ENCODE measurements around the gene EHMT2.

Gene EHMT2

DNA sequence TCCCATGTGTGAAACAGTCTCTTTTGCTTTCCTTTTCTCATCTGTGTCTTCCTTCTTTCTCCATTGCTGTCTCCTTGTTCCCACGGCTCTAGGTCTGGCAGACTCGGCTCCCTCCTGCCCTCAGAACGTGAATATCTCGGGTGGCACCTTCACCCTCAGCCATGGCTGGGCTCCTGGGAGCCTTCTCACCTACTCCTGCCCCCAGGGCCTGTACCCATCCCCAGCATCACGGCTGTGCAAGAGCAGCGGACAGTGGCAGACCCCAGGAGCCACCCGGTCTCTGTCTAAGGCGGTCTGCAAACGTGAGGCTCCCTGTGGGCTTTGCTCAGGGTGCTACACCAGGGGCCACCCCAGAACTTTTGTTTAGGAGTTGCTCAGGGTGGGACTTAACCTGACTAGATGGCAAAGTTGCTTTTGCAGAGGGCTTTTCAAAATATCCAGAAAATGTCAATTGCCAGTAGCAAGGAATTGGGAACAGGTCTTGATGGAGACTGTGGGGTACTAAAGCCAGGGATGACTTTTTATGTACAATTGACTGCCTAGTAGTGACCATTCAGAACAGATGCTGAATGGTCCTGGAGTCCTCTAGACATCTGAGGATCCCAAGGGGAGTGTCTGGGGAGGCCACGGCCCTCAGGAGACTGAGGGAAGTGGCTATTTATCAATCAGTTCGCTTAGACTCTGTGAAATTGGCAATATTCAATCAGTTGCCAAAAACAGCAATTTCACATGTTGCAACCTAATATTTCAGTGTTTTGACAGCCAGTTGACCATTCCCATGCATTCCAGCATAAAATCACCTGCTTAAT, 30.6 kb upstream of the EHMT2 start:
- no peak for DNase-seq (ENCODE audit: low read depth)
- TF ChIP-seq, protein P1, sequence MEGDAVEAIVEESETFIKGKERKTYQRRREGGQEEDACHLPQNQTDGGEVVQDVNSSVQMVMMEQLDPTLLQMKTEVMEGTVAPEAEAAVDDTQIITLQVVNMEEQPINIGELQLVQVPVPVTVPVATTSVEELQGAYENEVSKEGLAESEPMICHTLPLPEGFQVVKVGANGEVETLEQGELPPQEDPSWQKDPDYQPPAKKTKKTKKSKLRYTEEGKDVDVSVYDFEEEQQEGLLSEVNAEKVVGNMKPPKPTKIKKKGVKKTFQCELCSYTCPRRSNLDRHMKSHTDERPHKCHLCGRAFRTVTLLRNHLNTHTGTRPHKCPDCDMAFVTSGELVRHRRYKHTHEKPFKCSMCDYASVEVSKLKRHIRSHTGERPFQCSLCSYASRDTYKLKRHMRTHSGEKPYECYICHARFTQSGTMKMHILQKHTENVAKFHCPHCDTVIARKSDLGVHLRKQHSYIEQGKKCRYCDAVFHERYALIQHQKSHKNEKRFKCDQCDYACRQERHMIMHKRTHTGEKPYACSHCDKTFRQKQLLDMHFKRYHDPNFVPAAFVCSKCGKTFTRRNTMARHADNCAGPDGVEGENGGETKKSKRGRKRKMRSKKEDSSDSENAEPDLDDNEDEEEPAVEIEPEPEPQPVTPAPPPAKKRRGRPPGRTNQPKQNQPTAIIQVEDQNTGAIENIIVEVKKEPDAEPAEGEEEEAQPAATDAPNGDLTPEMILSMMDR (IDR thresholded peaks at IDR 0.05; ENCODE audit: low read length, missing control alignments) = no peak
- no peak overlapping the region for H3K4me3 ChIP-seq (replicated peaks; ENCODE audit: low read depth, low read length)

DNA sequence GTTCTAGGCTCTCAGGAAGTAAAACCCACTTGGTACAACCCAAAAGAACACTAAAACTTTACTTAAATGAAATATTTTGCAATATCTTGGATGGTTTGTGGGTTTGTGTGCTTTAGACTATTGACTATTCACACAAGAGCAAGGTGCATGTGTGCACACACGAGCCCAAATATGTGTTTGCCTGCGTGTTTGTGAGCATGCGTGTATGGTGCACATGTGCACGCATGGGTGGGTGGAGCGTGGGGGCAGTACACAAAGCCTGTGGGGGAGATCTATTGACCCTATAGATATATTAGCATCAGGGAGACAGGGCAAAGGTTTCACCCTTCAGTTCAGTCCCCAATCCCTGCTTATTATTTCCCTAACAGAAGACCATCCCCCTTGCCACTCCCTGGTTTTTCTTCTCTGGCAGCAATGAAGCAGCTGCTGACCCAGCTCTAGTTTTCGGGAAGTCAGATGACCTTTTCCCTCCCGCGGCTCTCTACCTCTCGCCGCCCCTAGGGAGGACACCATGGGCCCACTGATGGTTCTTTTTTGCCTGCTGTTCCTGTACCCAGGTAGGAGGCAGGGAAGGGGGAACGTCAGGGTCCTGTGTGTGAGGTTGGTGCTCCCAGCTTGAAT, 29.9 kb upstream of the EHMT2 start, which contains the start of gene C2:
Gene C2 (plus strand): TSS at position 476 of the 621 bp plus-strand sequence. CDS start 36 bp downstream, at position 512.
- no peak for DNase-seq (ENCODE audit: low read depth)
- H3K4me3 ChIP-seq (replicated peaks; ENCODE audit: low read depth, low read length) = no peak within 1 kb of the TSS
- TF ChIP-seq, protein P1 (IDR thresholded peaks at IDR 0.05; ENCODE audit: low read length, missing control alignments) = no peak

GRCh38 chr6:31922942-31923341, 25.4 kb upstream of the EHMT2 start:
- peak; percentile 29 for DNase-seq (ENCODE audit: low read depth)
- H3K4me3 ChIP-seq (replicated peaks; ENCODE audit: low read depth, low read length) = no peak overlapping the region
- TF ChIP-seq, protein P1 (IDR thresholded peaks at IDR 0.05; ENCODE audit: low read length, missing control alignments) = peak; percentile 26

DNA sequence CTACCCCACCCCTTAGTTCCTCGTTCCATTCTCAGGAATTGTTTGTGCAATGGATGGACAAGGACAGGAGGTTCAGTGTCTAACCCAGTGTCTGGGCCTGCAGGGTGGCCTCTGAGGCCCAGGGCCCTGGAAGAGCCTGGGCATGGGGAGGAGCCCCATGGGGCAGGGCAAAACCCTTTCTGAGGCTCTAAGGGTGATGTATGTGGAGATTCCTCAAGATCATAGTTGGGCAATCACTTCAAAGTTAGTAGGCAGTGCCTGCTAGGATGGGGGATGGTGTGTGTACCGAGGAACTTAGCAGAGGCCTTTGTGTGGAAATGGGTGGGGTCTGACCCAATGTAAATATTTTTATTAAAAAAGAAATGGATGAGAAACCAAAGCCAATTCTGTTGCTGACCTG, 23.3 kb upstream of the EHMT2 start:
- TF ChIP-seq, protein P1 (IDR thresholded peaks at IDR 0.05; ENCODE audit: low read length, missing control alignments) = no peak
- peak; percentile 25 for DNase-seq (ENCODE audit: low read depth)
- H3K4me3 ChIP-seq (replicated peaks; ENCODE audit: low read depth, low read length) = no peak overlapping the region

GRCh38 chr6:31919624-31920303, 22.3 kb upstream of the EHMT2 start:
- TF ChIP-seq, protein P1 (IDR thresholded peaks at IDR 0.05; ENCODE audit: low read length, missing control alignments) = no peak
- no peak for DNase-seq (ENCODE audit: low read depth)
- H3K4me3 ChIP-seq (replicated peaks; ENCODE audit: low read depth, low read length) = no peak overlapping the region

DNA sequence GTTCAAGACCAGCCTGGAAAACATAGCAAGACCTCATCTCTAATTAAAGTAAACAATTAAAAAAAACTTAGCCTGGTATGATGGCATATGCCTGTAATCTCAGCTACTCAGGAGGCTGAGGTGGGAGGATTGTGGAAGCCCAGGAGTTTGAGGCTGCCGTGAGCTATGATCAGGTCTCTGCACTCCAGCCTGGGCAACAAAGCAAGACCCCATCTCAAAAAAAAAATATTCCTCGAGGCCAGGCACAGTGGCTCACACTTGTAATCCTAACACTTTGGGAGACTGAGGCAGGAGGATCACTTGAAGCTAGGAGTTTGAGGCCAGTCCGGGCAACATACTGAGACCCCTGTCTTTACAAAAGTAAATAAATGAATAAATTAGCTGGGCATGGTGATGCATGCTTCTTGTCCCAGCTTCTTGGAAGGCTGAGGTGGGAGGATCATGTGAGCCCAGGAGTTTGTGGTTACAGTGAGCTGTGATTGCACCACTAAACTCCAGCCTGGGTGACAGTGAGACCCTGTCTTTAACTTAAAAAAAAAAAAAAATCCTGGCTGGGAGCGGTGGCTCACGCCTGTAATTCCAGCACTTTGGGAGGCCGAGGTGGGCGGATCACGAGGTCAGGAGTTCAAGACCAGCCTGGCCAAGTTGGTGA, 20.7 kb upstream of the EHMT2 start:
- peak; percentile 18 for DNase-seq (ENCODE audit: low read depth)
- H3K4me3 ChIP-seq (replicated peaks; ENCODE audit: low read depth, low read length) = no peak overlapping the region
- TF ChIP-seq, protein P1 (IDR thresholded peaks at IDR 0.05; ENCODE audit: low read length, missing control alignments) = no peak

Data from fibroblast of pulmonary artery (primary cell).